GM21786 (cell line): Measurements from ENCODE around the gene MEI4.
"Not testable (repeated sequence)": the region's sequence is repeated elsewhere in the genome, so short reads cannot be mapped to it uniquely, and the experiment has no call there.

Source experiments
- ATAC-seq: cut with Tn5 transposase; IDR thresholded peaks from one replicate; pipeline ENCODE4 v1.9.1; 2021; ENCODE audit not compliant: unreplicated experiment

MEI4 gene

GRCh38 chr6:77652739-77653138 is at the start of gene MEI4:
Gene MEI4 (plus strand): TSS chr6:77653039. CDS start chr6:77690672, 37,633 bp downstream.
- ATAC-seq = no peak

GRCh38 chr6:77604476-77604875 is 48.4 kb upstream of the MEI4 start:
- ATAC-seq = no peak

- ATAC-seq = no peak
These were observed 45.8 kb upstream of the MEI4 start for GRCh38 chr6:77607004-77607403.

GRCh38 chr6:77609106-77609505 is 43.7 kb upstream of the MEI4 start:
- ATAC-seq = no peak

- no peak for ATAC-seq
These were observed 33.7 kb upstream of the MEI4 start for GRCh38 chr6:77619114-77619513.

- ATAC-seq = peak; percentile 79
These were observed 32.5 kb upstream of the MEI4 start for GRCh38 chr6:77620278-77620882.

- ATAC-seq = no peak
These were observed 28.3 kb upstream of the MEI4 start for GRCh38 chr6:77624515-77624914.

GRCh38 chr6:77626426-77626825 is 26.4 kb upstream of the MEI4 start:
- no peak for ATAC-seq

- ATAC-seq = no peak
These were observed 22.8 kb upstream of the MEI4 start for GRCh38 chr6:77630014-77630413.

GRCh38 chr6:77633471-77633870 is 19.4 kb upstream of the MEI4 start:
- no peak for ATAC-seq

GRCh38 chr6:77633993-77634715 is 18.7 kb upstream of the MEI4 start:
- ATAC-seq = no peak

GRCh38 chr6:77638129-77638830 is 14.6 kb upstream of the MEI4 start:
- no peak for ATAC-seq

- no peak for ATAC-seq
These were observed 8.6 kb upstream of the MEI4 start for GRCh38 chr6:77644102-77644705.

- ATAC-seq = peak; percentile 77
These were observed 2.7 kb upstream of the MEI4 start for GRCh38 chr6:77650098-77650663.

GRCh38 chr6:77653816-77654215 is 977 bp downstream of the MEI4 start:
- no peak for ATAC-seq

GRCh38 chr6:77655035-77655434 is 2.2 kb downstream of the MEI4 start:
- not testable (repeated sequence) for ATAC-seq

- ATAC-seq = no peak
These were observed 4.3 kb downstream of the MEI4 start for GRCh38 chr6:77656999-77657764.

GRCh38 chr6:77666340-77666739 is 13.5 kb downstream of the MEI4 start:
- ATAC-seq = no peak

GRCh38 chr6:77666846-77667245 is 14.0 kb downstream of the MEI4 start:
- ATAC-seq = no peak

GRCh38 chr6:77669913-77670312 is 17.1 kb downstream of the MEI4 start:
- ATAC-seq = no peak

- ATAC-seq = no peak
These were observed 21.4 kb downstream of the MEI4 start for GRCh38 chr6:77674211-77674610.
